GM19463 (cell line): ENCODE measurements around the gene ATP8B4.

Experiments
- ATAC-seq: cut with Tn5 transposase; IDR thresholded peaks from one replicate; pipeline ENCODE4 v1.9.1; 2021; ENCODE audit warnings: mild to moderate bottlenecking, moderate library complexity; ENCODE audit not compliant: unreplicated experiment

Gene ATP8B4

DNA sequence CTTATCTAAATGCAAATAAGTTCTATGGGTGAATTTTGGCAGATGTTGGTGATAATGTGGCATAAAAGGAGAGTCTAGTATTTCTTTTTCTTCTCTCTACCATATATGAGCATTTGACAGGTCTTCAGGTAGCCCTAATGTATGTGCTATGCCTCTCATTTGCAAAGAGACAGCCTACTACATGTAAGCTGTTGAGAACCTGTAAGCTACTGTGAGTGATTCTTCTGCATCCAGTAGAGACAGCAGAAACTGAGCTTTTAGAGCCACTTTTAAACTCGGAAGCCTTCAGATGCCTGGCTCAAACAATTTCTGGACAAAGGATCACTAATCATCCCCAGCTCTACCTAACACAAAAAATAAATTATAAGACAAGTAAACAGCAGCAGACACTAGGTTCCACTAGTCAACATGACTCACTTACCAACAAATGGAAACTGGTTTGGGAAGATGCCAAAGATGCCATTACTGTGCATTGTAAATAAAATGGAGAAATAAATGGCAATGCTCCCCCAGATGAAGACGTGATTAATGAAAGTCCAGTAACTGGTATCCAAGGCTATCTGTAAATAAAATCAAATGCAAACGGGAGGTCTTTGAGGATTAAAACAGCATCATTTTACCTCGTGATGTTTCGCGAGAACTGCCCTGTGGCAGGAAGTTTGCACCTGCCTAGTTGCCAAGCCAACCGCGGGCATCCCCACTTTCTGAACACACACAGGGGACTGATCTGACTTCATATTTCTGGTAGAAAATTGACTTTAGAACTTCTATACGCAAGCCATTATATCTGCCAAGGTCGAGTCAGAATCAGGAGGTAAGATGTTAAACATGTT is 252.9 kb downstream of the ATP8B4 start:
- ATAC-seq, result no peak

DNA sequence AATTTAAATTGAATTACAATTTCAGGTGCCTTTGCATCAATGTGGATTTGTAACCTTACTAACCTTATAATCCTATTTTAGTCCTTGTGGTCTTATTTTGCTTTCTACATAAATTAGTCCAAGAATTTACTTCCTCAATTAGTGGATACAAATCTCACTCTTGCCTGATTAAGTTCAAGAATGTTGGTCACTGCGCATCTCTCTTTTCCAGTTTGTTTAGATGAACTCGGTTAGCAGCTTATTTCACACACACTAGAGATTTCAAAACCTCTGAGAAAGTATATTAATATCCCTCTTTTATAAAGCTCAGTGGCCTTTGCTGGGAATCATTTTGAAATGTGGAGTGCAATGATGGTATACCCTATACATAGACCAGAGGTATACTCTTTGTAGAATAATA is 254.8 kb downstream of the ATP8B4 start:
- ATAC-seq, result no peak

DNA sequence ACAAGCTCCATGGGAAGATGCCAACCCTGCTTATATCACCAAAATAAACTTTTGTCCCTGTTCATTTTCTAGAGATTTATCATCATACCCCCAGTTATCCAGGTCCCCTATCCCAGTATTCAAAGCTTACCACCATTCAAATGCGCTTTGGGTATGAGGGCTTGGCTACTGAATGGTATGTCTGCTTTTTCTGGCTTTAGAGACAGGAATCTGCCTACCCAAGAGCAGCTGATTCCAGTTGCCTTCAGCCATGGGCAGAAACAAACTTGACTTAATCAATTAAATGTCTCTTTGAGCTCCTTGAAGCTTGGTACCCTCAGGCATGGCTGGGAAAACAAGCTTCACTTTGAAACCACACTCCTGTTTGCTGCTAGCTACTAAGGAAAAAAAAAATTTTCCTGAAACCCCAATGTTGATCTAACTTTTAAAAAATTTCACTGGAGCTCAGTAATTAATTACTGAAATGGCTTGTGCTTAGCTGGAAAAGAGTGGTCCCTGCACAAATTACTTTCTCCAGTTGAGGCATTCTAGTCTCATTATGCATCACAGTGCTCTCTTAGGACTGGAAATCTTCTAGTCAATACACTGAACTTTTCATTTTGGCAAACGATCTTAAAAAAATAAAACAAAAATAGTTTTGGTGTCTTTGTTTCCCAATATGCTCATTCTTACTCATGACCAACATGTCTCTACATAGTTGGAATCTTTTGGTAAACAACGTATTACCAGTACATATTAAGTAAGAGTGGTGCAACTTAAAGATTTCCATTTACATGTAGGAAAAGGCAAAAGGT is 255.4 kb downstream of the ATP8B4 start:
- no peak for ATAC-seq

GRCh38 chr15:49860101-49860500 is 258.9 kb downstream of the ATP8B4 start:
- no peak for ATAC-seq

- ATAC-seq, result no peak
Measured at GRCh38 chr15:49857496-49858475, 261.2 kb downstream of the ATP8B4 start.

DNA sequence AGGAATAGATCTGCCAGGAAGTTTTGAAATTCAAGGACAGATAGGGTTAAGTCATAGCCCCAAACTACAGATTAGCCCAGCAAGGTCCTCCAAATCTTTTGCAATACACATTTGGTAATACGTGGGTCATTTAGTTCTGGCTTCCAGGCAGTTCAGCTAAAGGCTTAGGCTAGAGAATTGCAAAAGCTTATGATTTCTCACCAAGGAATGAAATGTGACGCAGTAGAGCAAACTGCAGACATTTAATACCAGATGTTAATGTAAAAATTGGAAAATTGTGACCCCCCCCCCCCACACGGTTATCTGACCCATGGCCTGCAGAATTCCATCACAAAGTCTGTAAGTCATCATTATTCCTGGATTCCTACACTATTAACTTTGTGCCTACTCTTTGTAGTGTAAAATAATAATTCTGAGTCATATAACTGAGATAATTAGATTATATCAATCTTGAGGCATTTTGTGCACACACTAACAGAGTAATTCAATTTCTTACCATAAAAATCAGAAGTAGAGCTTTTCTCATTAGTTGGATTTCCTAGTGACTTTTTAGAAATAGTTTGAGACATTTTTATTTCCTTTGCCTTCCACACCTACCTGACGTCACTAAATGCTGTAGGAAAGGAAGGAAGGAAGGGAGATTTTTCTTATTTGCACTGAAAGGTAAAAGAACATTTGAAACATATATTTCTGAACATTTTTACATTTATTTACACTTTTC is 263.0 kb downstream of the ATP8B4 start:
- no peak for ATAC-seq

- no peak for ATAC-seq
Measured at GRCh38 chr15:49852756-49853155, 266.3 kb downstream of the ATP8B4 start.

- ATAC-seq, result no peak
Measured at GRCh38 chr15:49848807-49849206, 270.2 kb downstream of the ATP8B4 start.

GRCh38 chr15:49848282-49848724 is 270.7 kb downstream of the ATP8B4 start:
- no peak for ATAC-seq

- no peak for ATAC-seq
Measured at GRCh38 chr15:49847423-49848281, 271.4 kb downstream of the ATP8B4 start.

GRCh38 chr15:49844390-49844789 is 274.6 kb downstream of the ATP8B4 start:
- no peak for ATAC-seq

DNA sequence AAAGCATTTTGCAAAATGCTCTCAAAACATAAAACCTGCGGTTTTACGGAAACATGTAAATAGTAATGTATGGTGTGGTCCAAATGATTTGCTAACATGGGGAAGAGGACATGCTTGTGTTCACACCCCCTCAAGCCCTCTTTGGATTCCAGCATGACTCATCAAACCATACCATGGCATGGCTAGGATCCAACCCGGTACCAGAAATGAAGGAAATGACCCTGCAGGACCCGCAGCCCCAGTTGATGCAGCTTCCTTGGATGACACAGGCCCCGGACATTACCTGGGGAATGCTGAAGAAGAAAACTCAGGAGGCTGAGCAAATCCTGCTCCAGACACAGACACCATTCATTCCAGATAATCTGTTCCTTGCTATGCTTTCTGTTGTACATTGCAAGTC is 275.3 kb downstream of the ATP8B4 start:
- ATAC-seq, result no peak

DNA sequence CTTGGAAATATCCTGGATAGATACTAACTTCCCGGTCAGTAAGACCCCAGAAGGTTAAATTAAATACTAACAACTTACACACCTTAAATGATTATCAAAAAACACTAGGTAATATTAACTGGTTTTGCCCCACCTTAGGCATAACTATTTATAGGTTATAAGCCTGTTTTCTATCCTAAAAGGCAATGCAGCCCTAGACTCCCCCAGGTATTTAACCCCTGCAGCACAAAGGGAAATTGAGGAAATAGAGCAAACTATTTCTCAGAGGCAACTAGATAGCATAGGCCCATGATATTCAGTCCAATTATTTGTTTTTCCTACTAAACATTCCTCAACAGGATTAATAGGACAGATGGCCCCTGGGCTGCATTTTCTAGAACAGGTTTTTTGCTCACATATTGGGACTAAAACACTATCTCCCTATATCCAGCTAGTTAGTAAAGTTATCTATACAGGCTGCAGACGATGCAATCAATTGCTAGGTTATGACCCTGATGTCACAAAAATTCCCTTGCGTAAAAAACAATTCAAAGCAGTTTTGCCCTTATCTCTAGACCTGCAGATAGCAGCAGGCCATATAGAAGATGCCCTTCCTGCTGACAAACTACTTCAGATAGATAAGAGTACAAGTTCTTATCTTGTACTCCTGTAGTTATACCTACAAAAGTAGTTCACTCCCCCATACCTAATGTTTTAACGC is 276.9 kb downstream of the ATP8B4 start:
- ATAC-seq, result no peak

- ATAC-seq, result no peak
Measured at GRCh38 chr15:49832511-49832910, 286.5 kb downstream of the ATP8B4 start.

- ATAC-seq, result no peak
Measured at GRCh38 chr15:49831206-49831965, 287.6 kb downstream of the ATP8B4 start.

DNA sequence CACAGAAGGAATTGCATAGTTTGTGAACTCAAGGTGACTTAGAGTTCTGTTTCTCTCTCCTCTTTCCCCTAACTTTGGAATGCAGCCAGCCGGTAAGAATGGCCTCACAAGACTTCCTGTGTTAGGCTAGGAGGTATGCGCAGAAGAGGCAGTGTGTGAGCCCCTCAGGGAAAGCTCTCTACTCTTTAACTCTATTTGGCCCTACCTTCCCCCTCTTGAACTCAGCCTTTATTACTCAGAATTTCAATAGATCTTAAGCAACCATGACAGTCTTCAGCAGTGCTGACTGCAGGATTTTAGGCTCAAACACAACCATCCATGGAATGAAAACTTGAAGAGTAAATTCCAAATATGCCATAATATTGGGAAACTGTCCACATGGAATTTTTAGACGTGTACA is 288.6 kb downstream of the ATP8B4 start:
- no peak for ATAC-seq

GRCh38 chr15:49827311-49827710 is 291.7 kb downstream of the ATP8B4 start:
- no peak for ATAC-seq

- no peak for ATAC-seq
Measured at GRCh38 chr15:49826640-49827234, 292.3 kb downstream of the ATP8B4 start.
